Measurements from ENCODE around the gene STAB1. TPM values are rescaled to one million over a fixed set of nuclear protein-coding genes. Genes with fewer than 3 reads are reported as not detected.

The STAB1 gene
- total RNA-seq, 1 experiment from 2014 or later, result 0.33 TPM

DNA sequence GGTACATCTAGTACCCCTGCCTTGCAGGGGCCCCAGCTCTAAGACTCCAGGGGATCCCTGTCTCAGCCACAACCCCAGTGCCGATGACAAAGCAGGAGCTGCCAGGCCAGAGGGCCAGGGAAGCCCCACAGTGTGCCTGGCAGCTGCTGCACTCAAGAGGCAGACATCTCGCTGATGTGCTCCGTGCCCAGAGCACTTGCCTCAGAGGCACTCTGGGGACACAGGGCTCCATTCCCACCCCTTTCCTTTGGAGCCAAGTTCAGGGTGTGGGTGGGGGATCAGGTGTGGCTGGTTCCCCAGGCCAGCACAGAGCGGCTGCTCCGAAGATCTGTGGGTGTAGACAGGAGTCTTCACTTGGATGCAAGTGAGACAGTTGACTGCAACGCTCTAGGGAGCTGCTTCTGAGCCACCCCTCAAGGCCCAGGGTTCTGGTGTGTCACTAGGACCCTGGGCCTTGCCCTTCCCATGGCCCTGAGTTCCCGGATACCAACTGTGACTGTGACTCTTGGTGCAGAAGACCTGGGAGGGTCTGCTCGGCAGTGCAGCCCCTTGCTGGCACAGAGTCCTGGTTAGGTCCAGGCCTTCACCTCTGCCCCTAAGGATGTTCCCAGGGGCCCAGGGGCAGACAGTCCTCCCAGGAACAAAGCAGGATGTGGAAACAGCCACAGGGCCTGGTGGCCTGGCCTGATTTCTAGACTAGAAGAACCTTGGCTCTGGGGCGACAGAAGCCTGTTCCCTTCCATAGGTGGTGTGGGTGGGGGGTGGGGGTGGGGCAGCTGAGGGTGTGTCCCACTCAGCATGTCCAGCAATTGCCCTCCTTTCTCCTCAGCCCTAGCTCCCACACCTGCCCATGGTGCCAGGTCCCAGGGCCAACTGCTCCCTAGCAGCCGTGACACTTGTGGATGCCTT, 36.0 kb downstream of the STAB1 start:
- BruUV-seq (replicated peaks), result no TSS peak
- H4K20me1 ChIP-seq (ENCODE audit: low read length), result peaks cover 8% of the 10 kb centered on the region; the same call in 1 of the 2 replicates

DNA sequence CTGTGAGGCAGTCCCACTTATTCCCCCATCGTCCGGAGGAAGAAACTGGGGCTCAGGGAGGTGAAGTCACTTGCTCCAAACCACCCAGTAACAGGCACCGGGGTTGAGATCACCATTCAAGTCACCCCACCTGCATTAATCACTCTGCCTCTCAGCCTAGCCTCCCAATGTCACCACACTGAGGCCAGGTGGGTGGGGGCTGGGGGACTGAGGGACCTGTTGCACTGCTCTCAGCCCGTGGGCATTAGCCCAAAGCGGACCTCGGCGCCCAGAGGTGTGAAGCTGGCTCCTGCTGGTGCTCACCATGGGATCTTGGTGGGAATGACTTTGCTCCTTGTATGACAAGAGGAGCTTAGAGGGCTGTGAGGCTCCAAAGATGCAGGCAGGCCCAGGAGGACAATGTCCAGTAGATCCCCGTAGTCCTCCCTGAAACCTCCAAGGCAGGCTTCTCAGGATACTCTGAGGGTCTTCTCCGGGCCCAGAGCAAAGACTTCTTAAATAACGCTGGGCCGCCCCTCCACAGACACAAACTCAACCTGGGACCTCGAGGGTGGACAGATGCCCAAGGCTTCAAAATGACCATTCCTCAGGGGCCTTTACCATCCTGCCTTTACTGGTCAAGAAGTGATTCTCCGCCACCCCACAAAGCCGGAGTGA, 36.9 kb downstream of the STAB1 start:
- Histone ChIP-seq H3K4me1 (ENCODE audit: insufficient read depth, low read length) (peaks cover 33% of the 10 kb centered on the region), H3K4me3 (ENCODE audit: low read length) (peak overlapping the region; percentile 76), H3K79me2 (ENCODE audit: low read length) (peaks cover 48% of the 10 kb centered on the region), H3K9me2 (replicated peaks; ENCODE audit: low read length) (no peaks in the 10 kb centered on the region), H2AFZ (ENCODE audit: low read length) (no peak overlapping the region), H3K36me3 (ENCODE audit: low read depth, low read length) (peaks cover 9% of the 10 kb centered on the region), H3K27ac (ENCODE audit: low read length) (no peak overlapping the region), H3K27me3 (ENCODE audit: low read length) (no peaks in the 10 kb centered on the region), H3K4me2 (ENCODE audit: low read length) (peak overlapping the region; percentile 87), H3F3A (ENCODE audit: low read length, unreplicated experiment) (no peaks in the 10 kb centered on the region), H4K20me1 (ENCODE audit: low read length) (peaks cover 8% of the 10 kb centered on the region; the same call in 1 of the 2 replicates), H3K9me3 (ENCODE audit: low read length) (no peaks in the 10 kb centered on the region), H3K9ac (ENCODE audit: low read length) (peak overlapping the region; percentile 79; the same call in 1 of the 2 replicates)
- CTCF ChIA-PET, result no interaction called here
- no peak for ATAC-seq
- intact Hi-C loops (cut with micrococcal nuclease), result loop anchor here (2.0 to 10.0 kb wide), 2 partner anchors 59 to 153 kb away; partner anchors contain the start of genes GNL3 and PBRM1
- TF ChIP-seq EZH2phosphoT487 (IDR thresholded peaks at IDR 0.05; ENCODE audit: borderline replicate concordance, low read length) (no peak), EZH2 (IDR thresholded peaks at IDR 0.05; ENCODE audit: low read length, unreplicated experiment) (no peak)
- TF ChIP-seq, protein P1, sequence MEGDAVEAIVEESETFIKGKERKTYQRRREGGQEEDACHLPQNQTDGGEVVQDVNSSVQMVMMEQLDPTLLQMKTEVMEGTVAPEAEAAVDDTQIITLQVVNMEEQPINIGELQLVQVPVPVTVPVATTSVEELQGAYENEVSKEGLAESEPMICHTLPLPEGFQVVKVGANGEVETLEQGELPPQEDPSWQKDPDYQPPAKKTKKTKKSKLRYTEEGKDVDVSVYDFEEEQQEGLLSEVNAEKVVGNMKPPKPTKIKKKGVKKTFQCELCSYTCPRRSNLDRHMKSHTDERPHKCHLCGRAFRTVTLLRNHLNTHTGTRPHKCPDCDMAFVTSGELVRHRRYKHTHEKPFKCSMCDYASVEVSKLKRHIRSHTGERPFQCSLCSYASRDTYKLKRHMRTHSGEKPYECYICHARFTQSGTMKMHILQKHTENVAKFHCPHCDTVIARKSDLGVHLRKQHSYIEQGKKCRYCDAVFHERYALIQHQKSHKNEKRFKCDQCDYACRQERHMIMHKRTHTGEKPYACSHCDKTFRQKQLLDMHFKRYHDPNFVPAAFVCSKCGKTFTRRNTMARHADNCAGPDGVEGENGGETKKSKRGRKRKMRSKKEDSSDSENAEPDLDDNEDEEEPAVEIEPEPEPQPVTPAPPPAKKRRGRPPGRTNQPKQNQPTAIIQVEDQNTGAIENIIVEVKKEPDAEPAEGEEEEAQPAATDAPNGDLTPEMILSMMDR (conservative IDR thresholded peaks at IDR 0.05; ENCODE audit: low read depth, low read length), result no peak
- DNase-seq, result no peak
- POLR2A ChIA-PET (ENCODE audit: unreplicated experiment), result no interaction called here
- BruUV-seq (replicated peaks), result TSS peak; percentile 27

More for the DNA sequence above, 36.0 kb downstream of the STAB1 start:
- no peak overlapping the region for H2AFZ ChIP-seq (ENCODE audit: low read length)
- H3K27ac ChIP-seq (ENCODE audit: low read length), result no peak overlapping the region
- CTCF ChIA-PET, result no interaction called here
- no peaks in the 10 kb centered on the region for H3K9me3 ChIP-seq (ENCODE audit: low read length)
- TF ChIP-seq, protein P1 (conservative IDR thresholded peaks at IDR 0.05; ENCODE audit: low read depth, low read length), result no peak
- TF ChIP-seq EZH2 (IDR thresholded peaks at IDR 0.05; ENCODE audit: low read length, unreplicated experiment) (no peak), EZH2phosphoT487 (IDR thresholded peaks at IDR 0.05; ENCODE audit: borderline replicate concordance, low read length) (no peak)
- DNase-seq, result no peak
- intact Hi-C loops (cut with micrococcal nuclease), result loop anchor here (10.0 kb wide), 1 partner anchor 154 kb away; the partner anchor contains the start of genes GNL3 and PBRM1
- POLR2A ChIA-PET (ENCODE audit: unreplicated experiment), result no interaction called here
- no peaks in the 10 kb centered on the region for H3F3A ChIP-seq (ENCODE audit: low read length, unreplicated experiment)
- H3K36me3 ChIP-seq (ENCODE audit: low read depth, low read length), result peaks cover 9% of the 10 kb centered on the region
- no peak overlapping the region for H3K9ac ChIP-seq (ENCODE audit: low read length)
- H3K9me2 ChIP-seq (replicated peaks; ENCODE audit: low read length), result no peaks in the 10 kb centered on the region
- H3K79me2 ChIP-seq (ENCODE audit: low read length), result peaks cover 43% of the 10 kb centered on the region
- H3K27me3 ChIP-seq (ENCODE audit: low read length), result no peaks in the 10 kb centered on the region
- peaks cover 33% of the 10 kb centered on the region for H3K4me1 ChIP-seq (ENCODE audit: insufficient read depth, low read length)
- peak overlapping the region; percentile 87; the same call in 1 of the 2 replicates for H3K4me2 ChIP-seq (ENCODE audit: low read length)
- ATAC-seq, result no peak
- no peak overlapping the region for H3K4me3 ChIP-seq (ENCODE audit: low read length)

Data from PC-3 (cell line).